ENCODE data around the gene GSK3B. TPM values are rescaled to one million over a fixed set of nuclear protein-coding genes. Genes with fewer than 3 reads are reported as not detected.

GSK3B gene
- total RNA-seq, 2 experiments from 2014 or later: 33.0 to 34.2 TPM

- peaks cover 7% of the 10 kb centered on the region for H3K9me3 Mint-ChIP-seq
- peaks cover 39% of the 10 kb centered on the region for H3K36me3 Mint-ChIP-seq
- H3K4me1 Mint-ChIP-seq: peaks cover 35% of the 10 kb centered on the region
- H3K27ac Mint-ChIP-seq: no peak overlapping the region
- DNase-seq: no peak
- H3K4me3 Mint-ChIP-seq: no peak overlapping the region
- no peaks in the 10 kb centered on the region for H3K27me3 Mint-ChIP-seq
Measured at GRCh38 chr3:119974656-119975055, 119.6 kb downstream of the GSK3B start.

- no peak for DNase-seq
- Mint-ChIP-seq H3K36me3 (peaks cover 30% of the 10 kb centered on the region), H3K4me3 (no peak overlapping the region), H3K27me3 (no peaks in the 10 kb centered on the region), H3K9me3 (peaks cover 7% of the 10 kb centered on the region), H3K4me1 (peaks cover 39% of the 10 kb centered on the region), H3K27ac (no peak overlapping the region)
Measured at GRCh38 chr3:119973018-119973646, 121.1 kb downstream of the GSK3B start.

- Mint-ChIP-seq H3K36me3 (peaks cover 21% of the 10 kb centered on the region), H3K4me1 (peaks cover 26% of the 10 kb centered on the region), H3K27ac (no peak overlapping the region), H3K9me3 (peaks cover 4% of the 10 kb centered on the region), H3K4me3 (no peak overlapping the region), H3K27me3 (no peaks in the 10 kb centered on the region)
- DNase-seq: no peak
Measured at GRCh38 chr3:119969759-119970158, 124.5 kb downstream of the GSK3B start.

- Mint-ChIP-seq H3K9me3 (peaks cover 7% of the 10 kb centered on the region), H3K4me3 (no peak overlapping the region), H3K27me3 (no peaks in the 10 kb centered on the region), H3K27ac (peak overlapping the region; percentile 65), H3K4me1 (peaks cover 24% of the 10 kb centered on the region), H3K36me3 (peaks cover 28% of the 10 kb centered on the region)
- no peak for DNase-seq
Measured at GRCh38 chr3:119967353-119968006, 126.8 kb downstream of the GSK3B start.

- Mint-ChIP-seq H3K4me1 (peaks cover 24% of the 10 kb centered on the region), H3K4me3 (no peak overlapping the region), H3K27me3 (no peaks in the 10 kb centered on the region), H3K9me3 (peaks cover 3% of the 10 kb centered on the region), H3K36me3 (peaks cover 39% of the 10 kb centered on the region), H3K27ac (no peak overlapping the region)
- no peak for DNase-seq
Measured at GRCh38 chr3:119965692-119966091, 128.6 kb downstream of the GSK3B start.

- Mint-ChIP-seq H3K36me3 (peaks cover 39% of the 10 kb centered on the region), H3K27me3 (no peaks in the 10 kb centered on the region), H3K4me1 (peaks cover 17% of the 10 kb centered on the region), H3K4me3 (no peak overlapping the region), H3K27ac (no peak overlapping the region), H3K9me3 (peaks cover 3% of the 10 kb centered on the region)
- no peak for DNase-seq
Measured at GRCh38 chr3:119964294-119964693, 130.0 kb downstream of the GSK3B start.

GRCh38 chr3:119955972-119956371, 138.3 kb downstream of the GSK3B start:
- Mint-ChIP-seq H3K9me3 (no peaks in the 10 kb centered on the region), H3K36me3 (peaks cover 17% of the 10 kb centered on the region), H3K27ac (no peak overlapping the region), H3K4me1 (peaks cover 15% of the 10 kb centered on the region), H3K4me3 (no peak overlapping the region), H3K27me3 (no peaks in the 10 kb centered on the region)
- no peak for DNase-seq

- no peak overlapping the region for H3K27ac Mint-ChIP-seq
- H3K4me1 Mint-ChIP-seq: peaks cover 24% of the 10 kb centered on the region
- H3K9me3 Mint-ChIP-seq: no peaks in the 10 kb centered on the region
- H3K27me3 Mint-ChIP-seq: no peaks in the 10 kb centered on the region
- DNase-seq: no peak
- H3K36me3 Mint-ChIP-seq: peaks cover 8% of the 10 kb centered on the region
- no peak overlapping the region for H3K4me3 Mint-ChIP-seq
Measured at GRCh38 chr3:119950666-119951325, 143.5 kb downstream of the GSK3B start.

- Mint-ChIP-seq H3K27me3 (no peaks in the 10 kb centered on the region), H3K36me3 (peaks cover 20% of the 10 kb centered on the region), H3K9me3 (peaks cover 4% of the 10 kb centered on the region), H3K4me3 (no peak overlapping the region), H3K4me1 (peaks cover 30% of the 10 kb centered on the region), H3K27ac (no peak overlapping the region)
- DNase-seq: no peak
Measured at GRCh38 chr3:119945291-119945690, 149.0 kb downstream of the GSK3B start.

GRCh38 chr3:119944091-119944490, 150.2 kb downstream of the GSK3B start:
- H3K4me1 Mint-ChIP-seq: peaks cover 30% of the 10 kb centered on the region
- peaks cover 4% of the 10 kb centered on the region for H3K9me3 Mint-ChIP-seq

GRCh38 chr3:119939077-119939476, 155.2 kb downstream of the GSK3B start:
- peaks cover 31% of the 10 kb centered on the region for H3K36me3 Mint-ChIP-seq
- H3K4me3 Mint-ChIP-seq: no peak overlapping the region
- H3K9me3 Mint-ChIP-seq: peaks cover 6% of the 10 kb centered on the region
- DNase-seq: no peak
- no peak overlapping the region for H3K27ac Mint-ChIP-seq
- H3K4me1 Mint-ChIP-seq: peaks cover 46% of the 10 kb centered on the region
- H3K27me3 Mint-ChIP-seq: no peaks in the 10 kb centered on the region

More at GRCh38 chr3:119944091-119944490, 150.2 kb downstream of the GSK3B start:
- Mint-ChIP-seq H3K36me3 (peaks cover 26% of the 10 kb centered on the region), H3K4me3 (peak overlapping the region; percentile 1), H3K27ac (peak overlapping the region; percentile 58), H3K27me3 (no peaks in the 10 kb centered on the region)
- no peak for DNase-seq

GRCh38 chr3:119937229-119937628, 157.0 kb downstream of the GSK3B start:
- peak overlapping the region; percentile 84 for H3K27ac Mint-ChIP-seq
- peak; percentile 67 for DNase-seq
- H3K4me3 Mint-ChIP-seq: peak overlapping the region; percentile 64
- peaks cover 31% of the 10 kb centered on the region for H3K36me3 Mint-ChIP-seq
- peaks cover 5% of the 10 kb centered on the region for H3K9me3 Mint-ChIP-seq
- H3K4me1 Mint-ChIP-seq: peaks cover 42% of the 10 kb centered on the region
- no peaks in the 10 kb centered on the region for H3K27me3 Mint-ChIP-seq

- H3K27me3 Mint-ChIP-seq: no peaks in the 10 kb centered on the region
- H3K4me1 Mint-ChIP-seq: peaks cover 39% of the 10 kb centered on the region
- H3K27ac Mint-ChIP-seq: no peak overlapping the region
- H3K9me3 Mint-ChIP-seq: peaks cover 5% of the 10 kb centered on the region
- H3K36me3 Mint-ChIP-seq: peaks cover 25% of the 10 kb centered on the region
- H3K4me3 Mint-ChIP-seq: no peak overlapping the region
- DNase-seq: no peak
Measured at GRCh38 chr3:119934249-119934648, 160.0 kb downstream of the GSK3B start.

- H3K9me3 Mint-ChIP-seq: peaks cover 5% of the 10 kb centered on the region
- DNase-seq: no peak
- H3K27ac Mint-ChIP-seq: no peak overlapping the region
- H3K36me3 Mint-ChIP-seq: peaks cover 22% of the 10 kb centered on the region
- H3K27me3 Mint-ChIP-seq: no peaks in the 10 kb centered on the region
- peaks cover 35% of the 10 kb centered on the region for H3K4me1 Mint-ChIP-seq
- H3K4me3 Mint-ChIP-seq: no peak overlapping the region
Measured at GRCh38 chr3:119933207-119933606, 161.0 kb downstream of the GSK3B start.

GRCh38 chr3:119930286-119930685, 164.0 kb downstream of the GSK3B start:
- H3K4me3 Mint-ChIP-seq: no peak overlapping the region

More at GRCh38 chr3:119930286-119930685, 164.0 kb downstream of the GSK3B start:
- Mint-ChIP-seq H3K27me3 (no peaks in the 10 kb centered on the region), H3K4me1 (peaks cover 10% of the 10 kb centered on the region), H3K27ac (no peak overlapping the region), H3K36me3 (peaks cover 9% of the 10 kb centered on the region), H3K9me3 (no peaks in the 10 kb centered on the region)
- DNase-seq: no peak
